ENCODE data around the gene NPHP3. TPM values are rescaled to one million over a fixed set of nuclear protein-coding genes. Genes with fewer than 3 reads are reported as not detected.

The NPHP3 gene
- total RNA-seq, 1 donor from 2014 or later = 14.5 TPM

Other genes with a start within 250 kb of the NPHP3 start
- under 0.01 TPM for gene ACKR4, start 125.1 kb downstream of the NPHP3 start, total RNA-seq
- 17.5 TPM for gene ACAD11, start 62.6 kb downstream of the NPHP3 start, total RNA-seq
- gene UBA5, start 62.1 kb downstream of the NPHP3 start, total RNA-seq = 86.3 TPM